ENCODE results near the gene CTNND2. TPM values are rescaled to one million over a fixed set of nuclear protein-coding genes. Genes with fewer than 3 reads are reported as not detected.

The CTNND2 gene
- total RNA-seq, 1 experiment from 2014 or later, result 7.0 TPM

- H3K4me1 Mint-ChIP-seq, result peaks cover 10 to 23% of the 10 kb centered on the region in 2 experiments
- no peak overlapping the region for H3K4ac ChIP-seq (ENCODE audit: low read depth, low read length)
- no peaks in the 10 kb centered on the region for H3K36me3 Mint-ChIP-seq (ENCODE audit: insufficient read depth in 1 of 3, low read depth in 3 of 3)
- no peak overlapping the region for H3K4me3 Mint-ChIP-seq
- H3K4me1 ChIP-seq (ENCODE audit: insufficient read depth, low read length), result no peaks in the 10 kb centered on the region
- no CpG with 5 or more reads among the region's 4 CpGs for WGBS (ENCODE audit: extremely low coverage, insufficient read length, low lambda C conversion rate)
- peaks cover 21% of the 10 kb centered on the region for H3K27me3 Mint-ChIP-seq (ENCODE audit: low read depth)
- H3K23me2 ChIP-seq (ENCODE audit: insufficient read length, low read depth, low read length, poor library complexity, severe bottlenecking), result no peaks in the 10 kb centered on the region
- no peaks in the 10 kb centered on the region for H3K9me3 Mint-ChIP-seq
- no peaks in the 10 kb centered on the region for H3K79me1 ChIP-seq (ENCODE audit: insufficient read depth, low read depth, low read length, poor library complexity, severe bottlenecking)
- H3K27ac ChIP-seq (ENCODE audit: insufficient read length, low read depth, low read length), result no peak overlapping the region
- H2BK20ac ChIP-seq (ENCODE audit: low read depth, low read length, poor library complexity, severe bottlenecking), result no peak overlapping the region
- H4K20me1 ChIP-seq (ENCODE audit: control insufficient read depth, insufficient read depth, insufficient read length), result no peaks in the 10 kb centered on the region
- H2BK12ac ChIP-seq (ENCODE audit: insufficient read length, low read depth, low read length), result no peak overlapping the region
- no peak overlapping the region for H3K4me2 ChIP-seq (ENCODE audit: insufficient read depth, insufficient read length, low read length)
- no peak overlapping the region for H4K91ac ChIP-seq (ENCODE audit: insufficient read length, low read depth, low read length)
- H3K79me2 ChIP-seq (ENCODE audit: insufficient read depth, low read length), result no peaks in the 10 kb centered on the region
- H3K18ac ChIP-seq (ENCODE audit: insufficient read length, low read depth, low read length), result no peak overlapping the region
- H3K9ac ChIP-seq (ENCODE audit: extremely low read depth, insufficient read length, low read length), result no peak overlapping the region
- H3T11ph ChIP-seq (ENCODE audit: low read length), result no peak overlapping the region
- no peak overlapping the region for H2AFZ ChIP-seq (ENCODE audit: low read length)
- H2BK15ac ChIP-seq (ENCODE audit: low read depth, low read length), result no peak overlapping the region
- H2BK5ac ChIP-seq (ENCODE audit: insufficient read length, low read length), result no peak overlapping the region
- no peak overlapping the region for H3K56ac ChIP-seq (ENCODE audit: insufficient read length, low read depth, low read length)
- H4K8ac ChIP-seq (replicated peaks; ENCODE audit: insufficient read length, low read depth, low read length), result no peak overlapping the region
- no peak overlapping the region for H2AK5ac ChIP-seq (ENCODE audit: insufficient read length, low read length)
- DNase-seq, result no peak
- H3K27ac Mint-ChIP-seq, result no peak overlapping the region
- H3K9me3 ChIP-seq (ENCODE audit: control insufficient read depth, low read depth, low read length), result no peaks in the 10 kb centered on the region
- H3K14ac ChIP-seq (ENCODE audit: insufficient read depth, low read length), result no peak overlapping the region
- no peak overlapping the region for H2BK120ac ChIP-seq (ENCODE audit: low read depth, low read length, poor library complexity, severe bottlenecking)
- no peak overlapping the region for H3K23ac ChIP-seq (ENCODE audit: insufficient read length, low read depth, low read length)
- H4K5ac ChIP-seq (ENCODE audit: insufficient read length, low read depth, low read length), result no peak overlapping the region
- no peaks in the 10 kb centered on the region for H3K27me3 ChIP-seq (ENCODE audit: insufficient read depth, low read length)
- no peak for TF ChIP-seq CTCF (conservative IDR thresholded peaks at IDR 0.05)
These were observed 919.0 kb downstream of the CTNND2 start for GRCh38 chr5:10985091-10985720.
